Endothelial cell of umbilical vein (primary cell): ENCODE data around the gene RAC3.

Experiments
- GATA2 ChIP-seq: IDR thresholded peaks from 2 replicates; pipeline ENCODE4 v1.7.0; 2011; ENCODE audit warnings: low read depth, mild to moderate bottlenecking, moderate library complexity, mixed read lengths, low read length; ENCODE audit not compliant: insufficient read length, insufficient read depth
- POLR2AphosphoS5 ChIP-seq: IDR thresholded peaks from 2 replicates; pipeline ENCODE4 v1.6.1; 2012; ENCODE audit warnings: low read depth, mild to moderate bottlenecking, control low read depth, low read length, moderate library complexity; ENCODE audit not compliant: insufficient read depth
- TF ChIP-seq, protein P1 (sequence below), 2 donors: IDR thresholded peaks; 1 replicate in 1 of 2; 2 replicates in 1 of 2; pipeline ENCODE4 v1.5.1; 2011; ENCODE audit warnings: low read length in 2 of 2, mild to moderate bottlenecking in 2 of 2, moderate library complexity in 2 of 2, control low read depth in 1 of 2, inconsistent platforms in 1 of 2, low read depth in 1 of 2; ENCODE audit not compliant: insufficient read depth in 1 of 2; ENCODE audit errors: extremely low read depth in 1 of 2

DNA sequence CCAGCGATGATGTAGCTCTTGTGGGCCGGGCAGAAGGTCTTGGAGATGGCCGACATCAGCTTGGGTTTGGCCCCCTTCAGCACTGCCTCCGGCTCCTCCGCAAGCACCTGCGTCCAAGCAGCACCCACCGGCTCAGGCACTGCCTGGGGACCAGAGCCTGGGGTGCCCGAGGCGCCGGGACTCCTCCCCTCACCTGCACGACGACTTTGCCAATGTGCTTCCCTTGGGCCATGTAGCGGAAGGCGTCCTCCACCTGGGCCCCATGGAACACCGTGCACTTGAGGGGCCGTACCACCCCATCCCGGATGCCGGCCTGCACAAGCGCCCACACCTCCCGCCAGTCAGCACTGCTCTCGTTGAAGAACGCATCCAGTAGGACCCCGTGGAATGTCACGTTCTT is 51.5 kb downstream of the RAC3 start:
- TF ChIP-seq, protein P1, sequence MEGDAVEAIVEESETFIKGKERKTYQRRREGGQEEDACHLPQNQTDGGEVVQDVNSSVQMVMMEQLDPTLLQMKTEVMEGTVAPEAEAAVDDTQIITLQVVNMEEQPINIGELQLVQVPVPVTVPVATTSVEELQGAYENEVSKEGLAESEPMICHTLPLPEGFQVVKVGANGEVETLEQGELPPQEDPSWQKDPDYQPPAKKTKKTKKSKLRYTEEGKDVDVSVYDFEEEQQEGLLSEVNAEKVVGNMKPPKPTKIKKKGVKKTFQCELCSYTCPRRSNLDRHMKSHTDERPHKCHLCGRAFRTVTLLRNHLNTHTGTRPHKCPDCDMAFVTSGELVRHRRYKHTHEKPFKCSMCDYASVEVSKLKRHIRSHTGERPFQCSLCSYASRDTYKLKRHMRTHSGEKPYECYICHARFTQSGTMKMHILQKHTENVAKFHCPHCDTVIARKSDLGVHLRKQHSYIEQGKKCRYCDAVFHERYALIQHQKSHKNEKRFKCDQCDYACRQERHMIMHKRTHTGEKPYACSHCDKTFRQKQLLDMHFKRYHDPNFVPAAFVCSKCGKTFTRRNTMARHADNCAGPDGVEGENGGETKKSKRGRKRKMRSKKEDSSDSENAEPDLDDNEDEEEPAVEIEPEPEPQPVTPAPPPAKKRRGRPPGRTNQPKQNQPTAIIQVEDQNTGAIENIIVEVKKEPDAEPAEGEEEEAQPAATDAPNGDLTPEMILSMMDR (IDR thresholded peaks at IDR 0.05; ENCODE audit: extremely low read depth in 1 of 2, insufficient read depth in 1 of 2, low read depth in 1 of 2, low read length in 2 of 2): no peak
- TF ChIP-seq GATA2: no peak
- TF ChIP-seq POLR2AphosphoS5: no peak
